NT2/D1 (cell line): ENCODE data around the gene CIBAR2.

Experiments
- DNase-seq: peaks from one replicate; pipeline ENCODE4 v3.0.0-alpha.2; 2011; ENCODE audit warnings: low read depth, low spot score
- H3K27me3 ChIP-seq: 2 replicates; pipeline ENCODE4 v1.6.0; 2011; ENCODE audit warnings: mild to moderate bottlenecking; ENCODE audit not compliant: insufficient read length, insufficient read depth
- H3K36me3 ChIP-seq: 2 replicates; pipeline ENCODE4 v1.6.1; 2011; ENCODE audit warnings: mild to moderate bottlenecking, low read length, mixed read lengths; ENCODE audit not compliant: insufficient read depth, insufficient read length
- H3K4me1 ChIP-seq: 2 replicates; pipeline ENCODE4 v1.5.1; 2011; ENCODE audit not compliant: insufficient read depth, insufficient read length
- H3K4me3 ChIP-seq: 2 replicates; pipeline ENCODE4 v1.5.1; 2011; ENCODE audit warnings: low read depth; ENCODE audit not compliant: insufficient read length
- H3K9ac ChIP-seq: 2 replicates; pipeline ENCODE4 v1.6.0; 2011; ENCODE audit warnings: low read depth; ENCODE audit not compliant: insufficient read length
- H3K9me3 ChIP-seq: 2 replicates; pipeline ENCODE4 v1.5.1; 2011; ENCODE audit warnings: mild to moderate bottlenecking, low read length; ENCODE audit not compliant: insufficient read depth
- SUZ12 ChIP-seq: IDR thresholded peaks from 2 replicates; pipeline ENCODE4 v1.6.1; 2011; ENCODE audit not compliant: insufficient read length, insufficient read depth; ENCODE audit errors: extremely low read depth
- YY1 ChIP-seq: IDR thresholded peaks from 2 replicates; pipeline ENCODE4 v1.6.1; 2011; ENCODE audit not compliant: insufficient read length, insufficient read depth
- ZNF274 ChIP-seq: IDR thresholded peaks from 2 replicates; pipeline ENCODE4 v1.6.1; 2011; ENCODE audit warnings: mild to moderate bottlenecking, low read depth, low read length

The CIBAR2 gene

GRCh38 chr16:85068746-85069145 is 43.5 kb downstream of the CIBAR2 start:
- TF ChIP-seq YY1 (no peak), SUZ12 (no peak), ZNF274 (no peak)
- H3K9me3 ChIP-seq = no peaks in the 10 kb centered on the region
- no peak for DNase-seq
- H3K27me3 ChIP-seq = no peaks in the 10 kb centered on the region
- no peak overlapping the region for H3K4me3 ChIP-seq
- H3K9ac ChIP-seq = no peak overlapping the region
- peaks cover 40% of the 10 kb centered on the region for H3K36me3 ChIP-seq
- H3K4me1 ChIP-seq = no peaks in the 10 kb centered on the region

DNA sequence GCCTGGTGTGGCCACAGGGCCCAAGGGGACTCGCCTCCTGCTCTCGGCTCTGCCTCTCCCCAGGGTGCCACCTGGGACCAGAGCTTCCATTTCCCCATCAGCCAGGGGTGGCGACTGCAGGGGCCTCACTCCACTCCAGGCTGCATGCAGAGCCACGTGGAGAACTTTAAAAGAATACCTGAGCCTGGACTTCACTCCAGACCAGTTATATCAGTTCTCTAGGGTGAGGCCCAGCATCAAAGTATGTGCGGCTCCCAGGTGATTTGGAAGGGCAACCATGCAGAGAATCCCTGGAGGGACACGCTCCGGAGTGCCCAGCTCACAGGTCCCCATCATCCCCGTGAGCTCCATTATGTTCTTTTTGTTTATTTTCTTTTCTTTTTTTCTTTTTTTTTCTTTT is 44.8 kb downstream of the CIBAR2 start:
- peaks cover 7% of the 10 kb centered on the region for H3K4me1 ChIP-seq
- H3K9me3 ChIP-seq = no peaks in the 10 kb centered on the region
- H3K4me3 ChIP-seq = no peak overlapping the region
- no peaks in the 10 kb centered on the region for H3K27me3 ChIP-seq
- H3K36me3 ChIP-seq = peaks cover 29% of the 10 kb centered on the region
- H3K9ac ChIP-seq = no peak overlapping the region
- no peak for TF ChIP-seq ZNF274
- TF ChIP-seq YY1 = no peak
- no peak for TF ChIP-seq SUZ12
- DNase-seq = no peak

DNA sequence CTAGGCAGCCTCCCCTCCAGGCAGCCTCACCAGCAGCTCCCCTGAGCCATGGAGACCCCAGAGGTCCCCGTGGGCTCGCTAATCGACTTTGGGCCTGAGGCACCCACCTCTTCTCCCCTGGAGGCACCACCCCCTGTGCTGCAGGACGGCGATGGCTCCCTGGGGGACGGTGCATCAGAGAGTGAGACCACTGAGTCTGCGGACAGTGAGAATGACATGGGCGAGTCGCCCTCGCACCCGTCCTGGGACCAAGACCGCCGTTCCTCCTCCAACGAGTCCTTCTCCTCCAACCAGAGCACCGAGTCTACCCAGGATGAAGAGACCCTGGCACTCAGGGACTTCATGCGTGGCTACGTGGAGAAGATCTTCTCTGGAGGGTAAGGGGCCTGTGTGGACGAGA is 45.2 kb downstream of the CIBAR2 start:
- peaks cover 29% of the 10 kb centered on the region for H3K36me3 ChIP-seq
- no peaks in the 10 kb centered on the region for H3K9me3 ChIP-seq
- TF ChIP-seq YY1 = no peak
- no peak for TF ChIP-seq SUZ12
- TF ChIP-seq ZNF274 = no peak
- peaks cover 9% of the 10 kb centered on the region for H3K4me1 ChIP-seq
- DNase-seq = no peak
- no peak overlapping the region for H3K4me3 ChIP-seq
- no peaks in the 10 kb centered on the region for H3K27me3 ChIP-seq
- no peak overlapping the region for H3K9ac ChIP-seq

- no peak for TF ChIP-seq SUZ12
- TF ChIP-seq ZNF274 = no peak
- TF ChIP-seq YY1 = no peak
- H3K27me3 ChIP-seq = no peaks in the 10 kb centered on the region
- peaks cover 14% of the 10 kb centered on the region for H3K4me1 ChIP-seq
- H3K4me3 ChIP-seq = no peak overlapping the region
- no peak for DNase-seq
- no peaks in the 10 kb centered on the region for H3K9me3 ChIP-seq
- H3K36me3 ChIP-seq = peaks cover 29% of the 10 kb centered on the region
- H3K9ac ChIP-seq = no peak overlapping the region
These were observed 45.9 kb downstream of the CIBAR2 start for GRCh38 chr16:85066346-85066885.

DNA sequence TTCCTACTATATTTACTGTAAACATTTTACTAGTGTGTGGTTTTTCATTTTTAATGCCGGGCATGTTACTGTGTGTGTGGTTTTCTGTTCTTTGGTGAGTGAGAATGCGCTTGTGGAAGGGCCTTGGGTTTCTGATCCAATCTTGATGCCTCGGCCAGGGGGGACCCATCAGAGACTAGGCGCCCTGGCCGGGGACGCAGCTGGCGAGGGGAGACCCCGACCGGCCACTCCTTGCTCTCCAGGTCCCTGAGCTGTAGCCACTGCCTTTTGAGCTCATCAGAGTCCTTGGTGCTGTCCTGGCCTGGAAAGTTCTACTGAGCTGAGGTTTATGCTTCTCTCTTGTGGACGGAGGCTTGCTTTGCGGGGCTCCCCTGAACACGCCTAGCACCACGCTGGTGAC is 47.2 kb downstream of the CIBAR2 start:
- H3K4me3 ChIP-seq = no peak overlapping the region
- H3K9ac ChIP-seq = no peak overlapping the region
- H3K9me3 ChIP-seq = no peaks in the 10 kb centered on the region
- H3K36me3 ChIP-seq = peaks cover 21% of the 10 kb centered on the region
- H3K27me3 ChIP-seq = no peaks in the 10 kb centered on the region
- no peak for DNase-seq
- no peak for TF ChIP-seq SUZ12
- no peak for TF ChIP-seq YY1
- TF ChIP-seq ZNF274 = no peak
- peaks cover 15% of the 10 kb centered on the region for H3K4me1 ChIP-seq

DNA sequence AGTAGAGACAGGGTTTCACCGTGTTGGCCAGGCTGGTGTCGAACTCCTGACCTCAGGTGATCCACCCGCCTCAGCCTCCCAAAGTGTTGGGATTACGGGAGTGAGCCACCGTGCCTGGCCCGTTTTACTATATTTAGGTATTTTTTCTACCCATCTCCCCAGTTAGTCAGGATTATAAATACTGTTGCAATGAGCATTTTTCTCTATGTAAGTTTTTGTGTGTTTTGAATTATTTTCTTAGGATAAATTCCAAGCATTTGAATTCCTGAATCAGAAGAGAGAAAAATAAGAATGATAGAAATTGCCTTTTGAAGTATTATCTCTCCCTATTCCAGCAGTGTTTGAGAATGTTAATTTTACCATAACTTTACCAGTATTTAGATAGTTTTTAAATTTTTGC is 48.1 kb downstream of the CIBAR2 start:
- no peak overlapping the region for H3K4me3 ChIP-seq
- no peaks in the 10 kb centered on the region for H3K9me3 ChIP-seq
- no peak for TF ChIP-seq ZNF274
- no peak for TF ChIP-seq SUZ12
- no peak for TF ChIP-seq YY1
- DNase-seq = no peak
- H3K9ac ChIP-seq = no peak overlapping the region
- peaks cover 15% of the 10 kb centered on the region for H3K4me1 ChIP-seq
- H3K36me3 ChIP-seq = peaks cover 16% of the 10 kb centered on the region
- H3K27me3 ChIP-seq = no peaks in the 10 kb centered on the region

DNA sequence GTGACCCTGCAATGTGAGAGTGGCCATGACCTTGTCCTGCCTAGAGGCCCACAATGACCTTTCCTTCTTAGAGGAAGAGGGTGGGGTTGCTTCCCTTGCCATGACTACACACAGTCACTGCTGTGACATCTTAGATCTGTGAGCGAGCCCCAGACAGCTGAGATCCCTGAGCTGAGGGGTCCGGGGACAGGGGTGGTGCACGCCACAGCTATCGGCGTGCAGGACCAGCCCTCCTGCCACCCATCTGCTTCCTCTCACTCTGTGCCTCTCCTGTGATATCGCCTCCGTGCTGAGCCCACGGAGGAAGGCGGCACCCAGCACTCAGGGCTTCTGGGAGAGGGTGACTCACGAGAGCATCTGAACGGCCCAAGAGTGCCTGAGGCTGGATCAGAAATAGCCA is 49.4 kb downstream of the CIBAR2 start:
- no peaks in the 10 kb centered on the region for H3K9me3 ChIP-seq
- no peak overlapping the region for H3K4me3 ChIP-seq
- no peaks in the 10 kb centered on the region for H3K27me3 ChIP-seq
- peak overlapping the region; percentile 45 for H3K9ac ChIP-seq
- peaks cover 9% of the 10 kb centered on the region for H3K36me3 ChIP-seq
- peaks cover 15% of the 10 kb centered on the region for H3K4me1 ChIP-seq
- no peak for TF ChIP-seq SUZ12
- no peak for TF ChIP-seq YY1
- TF ChIP-seq ZNF274 = no peak
- DNase-seq = no peak
